ENCODE results near the gene LTBP4.
"Not testable (repeated sequence)": the region's sequence is repeated elsewhere in the genome, so short reads cannot be mapped to it uniquely, and the experiment has no call there.

Gene LTBP4

DNA sequence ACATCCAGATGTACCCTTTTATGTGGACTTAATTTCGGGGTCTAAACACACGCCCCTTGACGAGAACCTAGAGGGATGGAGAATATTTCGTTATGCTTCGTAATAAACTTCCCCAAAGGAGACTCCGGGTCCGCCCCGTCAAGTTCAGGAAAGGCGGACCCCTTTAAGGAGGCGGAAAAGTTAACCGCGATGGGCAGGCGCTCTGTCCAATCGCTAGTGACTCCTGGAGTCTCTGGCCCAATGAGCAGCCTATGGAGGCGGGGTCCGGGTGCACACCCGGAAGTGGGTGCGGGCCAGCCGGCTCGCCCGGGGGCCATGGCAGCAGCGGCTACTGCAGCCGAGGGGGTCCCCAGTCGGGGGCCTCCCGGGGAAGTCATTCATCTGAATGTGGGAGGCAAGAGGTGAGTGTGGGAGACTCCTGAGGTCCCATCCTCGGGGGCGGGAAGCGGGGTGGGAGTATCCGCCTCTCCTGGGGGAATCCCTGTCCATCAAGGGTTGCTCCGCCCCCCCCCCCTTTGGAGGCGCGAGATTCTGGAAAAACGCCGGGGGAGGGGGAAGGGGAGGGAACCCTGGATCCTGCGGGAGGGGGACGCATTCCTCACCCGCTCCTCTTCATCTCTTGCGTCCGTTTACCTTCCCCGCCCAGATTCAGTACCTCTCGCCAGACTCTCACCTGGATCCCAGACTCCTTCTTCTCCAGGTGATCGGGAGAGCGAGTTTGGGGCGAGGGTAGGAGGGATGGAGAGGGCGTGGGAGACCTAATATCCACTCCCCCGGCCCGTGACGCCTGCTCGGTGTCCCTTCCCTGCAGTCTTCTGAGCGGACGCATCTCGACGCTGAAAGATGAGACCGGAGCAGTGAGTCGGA lies 24.4 kb upstream of the LTBP4 start, which contains the start of gene SHKBP1:
SHKBP1 (plus strand) TSS at position 289 of the 867 bp plus-strand sequence; CDS start at position 316, 27 bp downstream.
- DNase-seq (ENCODE audit: low read depth in 2 of 2), result peak; percentile 87 to 88

GRCh38 chr19:40578442-40578908 lies 22.7 kb upstream of the LTBP4 start:
- DNase-seq (ENCODE audit: low read depth in 2 of 2), result no peak

DNA sequence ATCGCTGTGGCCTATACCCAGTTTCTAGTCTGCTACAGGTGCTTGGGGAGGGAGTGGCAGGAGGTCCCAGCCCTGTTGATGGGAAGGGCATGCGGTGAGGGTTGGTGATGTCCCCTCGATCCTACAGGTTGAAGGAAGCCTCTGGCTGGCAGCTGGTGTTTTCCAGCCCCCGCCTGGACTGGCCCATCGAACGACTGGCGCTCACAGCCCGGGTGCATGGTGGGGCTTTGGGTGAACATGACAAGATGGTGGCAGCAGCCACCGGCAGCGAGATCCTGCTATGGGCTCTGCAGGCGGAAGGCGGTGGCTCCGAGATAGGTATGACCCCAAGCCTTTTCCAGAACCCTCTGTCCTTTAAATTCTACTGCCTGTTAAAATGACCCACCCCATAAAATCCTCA lies 20.6 kb upstream of the LTBP4 start:
- no peak for DNase-seq (ENCODE audit: low read depth in 2 of 2)

DNA sequence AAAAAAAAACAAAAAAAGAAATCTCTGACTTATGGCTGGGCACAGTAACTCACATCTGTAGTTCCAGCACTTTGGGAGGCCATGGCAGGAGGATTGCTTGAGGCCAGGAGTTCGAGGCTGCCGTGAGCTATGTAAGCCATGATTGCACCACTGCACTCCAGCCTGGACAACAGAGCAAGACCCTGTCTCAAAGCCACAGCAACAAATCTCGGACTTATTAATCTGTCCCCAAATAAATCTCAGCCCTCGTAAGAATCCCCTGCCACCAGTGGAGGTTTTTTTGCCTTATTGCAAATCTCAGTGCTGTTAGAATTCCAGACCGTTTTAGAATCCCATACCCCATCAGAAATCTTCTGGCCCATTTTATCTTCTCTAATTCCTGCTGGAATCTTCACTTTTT lies 19.6 kb upstream of the LTBP4 start:
- DNase-seq (ENCODE audit: low read depth in 2 of 2), result no peak

DNA sequence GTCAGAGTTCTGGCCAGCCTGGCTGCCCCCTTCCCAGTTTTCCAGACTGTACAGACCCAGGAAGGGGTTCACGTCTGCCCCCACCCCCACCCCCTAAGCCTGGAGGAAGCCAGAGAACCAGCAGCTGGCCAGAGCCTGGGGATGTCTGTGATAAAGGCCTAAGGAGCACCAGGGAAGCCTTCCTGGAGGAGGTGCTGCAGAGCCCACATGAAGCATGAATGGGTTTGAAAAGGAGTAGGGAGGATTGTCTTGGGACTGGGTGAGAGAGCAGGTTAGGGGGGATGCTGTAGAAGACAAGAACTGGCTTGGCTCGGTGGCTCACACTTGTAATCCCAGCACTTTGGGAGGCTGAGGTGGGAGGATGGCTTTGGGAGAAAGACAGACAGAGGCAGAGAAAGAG lies 18.7 kb upstream of the LTBP4 start:
- no peak for DNase-seq (ENCODE audit: low read depth in 2 of 2)

- DNase-seq (ENCODE audit: low read depth in 2 of 2), result no peak
Measured at GRCh38 chr19:40583283-40583682, 17.9 kb upstream of the LTBP4 start.

GRCh38 chr19:40584007-40584406 lies 17.2 kb upstream of the LTBP4 start:
- no peak for DNase-seq (ENCODE audit: low read depth in 2 of 2)

- no peak for DNase-seq (ENCODE audit: low read depth in 2 of 2)
Measured at GRCh38 chr19:40585241-40585981, 15.8 kb upstream of the LTBP4 start.

DNA sequence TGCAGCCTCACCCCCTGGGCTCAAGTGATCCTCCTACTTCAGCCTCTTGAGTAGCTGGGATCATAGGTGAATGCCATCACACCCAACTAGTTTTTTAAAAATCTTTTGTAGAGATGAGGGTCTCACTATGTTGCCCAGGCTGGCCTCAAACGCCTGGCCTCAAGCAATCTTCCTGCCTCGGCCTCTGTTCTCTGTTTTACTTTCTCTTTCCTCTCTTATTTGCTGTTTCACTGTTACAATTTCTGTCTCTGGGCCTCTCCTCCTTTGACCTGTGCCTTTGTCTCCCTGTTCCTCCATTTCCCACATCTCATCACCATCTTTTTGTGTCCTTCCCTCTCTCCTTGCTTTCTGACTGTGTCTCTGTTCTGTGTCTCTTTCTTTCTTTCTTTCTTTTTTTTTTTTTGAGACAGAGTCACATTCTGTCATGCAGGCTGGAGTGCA lies 15.2 kb upstream of the LTBP4 start:
- DNase-seq (ENCODE audit: low read depth in 2 of 2), result no peak

DNA sequence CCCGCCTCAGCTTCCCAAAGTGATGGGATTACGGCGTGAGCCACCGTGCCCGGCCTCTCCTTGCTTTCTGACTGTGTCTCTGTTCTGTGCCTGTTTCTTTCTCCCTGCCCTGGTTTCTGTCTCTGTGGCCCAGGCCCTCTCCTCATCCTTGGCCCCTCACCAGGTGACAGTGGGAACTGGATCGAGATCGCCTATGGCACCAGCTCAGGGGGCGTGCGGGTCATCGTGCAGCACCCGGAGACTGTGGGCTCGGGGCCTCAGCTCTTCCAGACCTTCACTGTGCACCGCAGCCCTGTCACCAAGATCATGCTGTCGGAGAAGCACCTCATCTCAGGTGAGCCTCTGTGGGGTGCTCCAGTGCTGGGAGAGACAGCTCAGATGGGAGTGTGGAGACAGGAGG lies 14.6 kb upstream of the LTBP4 start:
- no peak for DNase-seq (ENCODE audit: low read depth in 2 of 2)

DNA sequence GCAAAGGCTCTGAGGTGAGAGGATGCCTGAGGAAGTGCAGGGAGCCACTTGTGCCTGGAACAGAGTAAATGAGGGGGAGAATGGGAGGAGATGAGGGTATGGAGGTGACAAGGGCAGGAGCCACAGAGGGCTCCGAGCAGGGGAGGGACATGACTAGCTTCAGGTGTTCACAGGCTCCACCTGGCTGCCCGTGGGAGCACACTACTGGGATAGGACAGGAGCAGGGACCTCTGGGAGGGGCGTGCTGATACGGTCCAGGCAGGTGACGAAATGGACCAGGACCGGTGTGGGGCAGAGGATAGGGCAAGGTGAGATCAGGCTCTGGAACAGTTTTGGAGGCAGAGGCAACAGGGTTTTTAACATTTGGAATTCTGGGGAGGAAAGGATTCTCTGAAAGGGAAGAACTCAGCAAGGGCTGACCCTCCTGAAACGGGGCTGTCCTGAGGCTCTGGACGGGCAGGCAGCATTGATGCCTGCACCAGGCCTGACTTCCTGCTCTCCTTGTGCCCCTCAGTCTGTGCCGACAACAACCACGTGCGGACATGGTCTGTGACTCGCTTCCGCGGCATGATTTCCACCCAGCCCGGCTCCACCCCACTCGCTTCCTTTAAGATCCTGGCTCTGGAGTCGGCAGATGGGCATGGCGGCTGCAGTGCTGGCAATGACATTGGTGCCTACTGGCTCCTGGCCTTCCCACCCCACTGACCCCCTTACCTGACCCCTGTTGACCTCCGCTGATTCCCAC lies 12.9 kb upstream of the LTBP4 start:
- DNase-seq (ENCODE audit: low read depth in 2 of 2), result no peak

DNA sequence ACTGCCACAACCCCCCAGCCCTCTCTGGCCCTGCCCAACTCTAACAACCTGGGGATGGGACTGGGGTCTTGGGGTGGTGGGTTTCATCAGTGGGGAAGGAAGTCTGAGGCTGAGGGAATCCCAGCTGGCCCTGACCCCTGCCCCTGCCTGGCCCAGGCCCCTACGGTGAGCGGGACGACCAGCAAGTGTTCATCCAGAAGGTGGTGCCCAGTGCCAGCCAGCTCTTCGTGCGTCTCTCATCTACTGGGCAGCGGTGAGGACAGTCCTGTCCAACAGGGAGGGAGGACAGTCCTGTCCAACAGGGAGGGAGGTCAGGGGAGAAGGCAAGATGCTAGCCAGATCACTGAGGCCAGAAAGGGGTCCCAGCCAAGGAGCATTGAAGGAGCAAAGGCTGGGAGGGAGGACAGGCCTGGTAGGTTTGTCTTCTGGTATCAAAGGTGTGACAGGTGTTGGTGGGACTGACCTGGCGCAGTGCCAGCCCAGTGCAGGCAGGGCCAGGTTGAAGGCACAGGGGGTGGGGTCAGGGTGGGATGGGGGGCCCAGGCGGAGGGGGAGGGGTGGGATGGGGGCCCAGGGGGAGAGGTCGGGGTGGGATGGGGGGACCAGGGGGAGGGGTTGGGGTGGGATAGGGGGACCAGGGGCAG lies 12.1 kb upstream of the LTBP4 start:
- DNase-seq (ENCODE audit: low read depth in 2 of 2), result no peak

GRCh38 chr19:40589591-40590429 lies 11.4 kb upstream of the LTBP4 start:
- DNase-seq (ENCODE audit: low read depth in 2 of 2), result no peak

- DNase-seq (ENCODE audit: low read depth in 2 of 2), result no peak
Measured at GRCh38 chr19:40590464-40591265, 10.5 kb upstream of the LTBP4 start.

DNA sequence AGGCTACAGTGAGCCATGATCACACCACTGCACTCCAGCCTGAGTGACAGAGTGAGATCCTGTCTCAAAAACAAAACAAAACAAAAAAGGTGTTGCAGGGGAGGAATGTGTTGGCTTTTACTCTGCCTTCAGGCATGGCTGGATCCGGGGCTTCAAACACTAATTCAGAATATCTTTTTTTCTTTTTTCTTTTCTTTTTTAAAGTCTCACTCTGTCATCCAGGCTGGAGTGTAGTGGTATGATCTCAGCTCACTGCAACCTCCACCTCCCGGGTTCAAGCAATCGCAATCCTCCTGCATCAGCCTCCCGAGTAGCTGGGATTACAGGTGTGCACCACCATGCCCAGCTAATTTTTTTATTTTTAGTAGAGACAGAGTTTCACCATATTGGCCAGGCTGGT lies 9.4 kb upstream of the LTBP4 start:
- DNase-seq (ENCODE audit: low read depth in 2 of 2), result not testable (repeated sequence)

DNA sequence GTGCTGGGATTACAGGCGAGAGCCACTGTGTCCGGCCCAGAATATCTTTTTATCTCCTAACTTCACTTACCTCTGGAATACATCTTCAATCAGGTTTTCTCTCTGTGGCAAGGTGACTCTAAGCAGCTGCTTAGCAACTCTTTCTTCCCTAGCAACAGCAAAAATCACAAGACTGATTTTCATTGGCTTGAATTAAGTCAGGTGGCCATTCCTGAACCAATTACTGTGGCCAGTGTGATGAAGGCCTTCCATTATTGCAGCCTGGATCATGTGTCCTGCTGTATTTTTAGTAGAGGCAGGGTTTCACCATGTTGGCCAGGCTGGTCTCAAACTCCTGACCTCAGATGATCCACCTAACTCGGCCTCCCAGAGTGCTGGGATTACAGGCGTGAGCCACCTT lies 9.0 kb upstream of the LTBP4 start:
- DNase-seq (ENCODE audit: low read depth in 2 of 2), result no peak

GRCh38 chr19:40594255-40594654 lies 6.9 kb upstream of the LTBP4 start:
- no peak for DNase-seq (ENCODE audit: low read depth in 2 of 2)

DNA sequence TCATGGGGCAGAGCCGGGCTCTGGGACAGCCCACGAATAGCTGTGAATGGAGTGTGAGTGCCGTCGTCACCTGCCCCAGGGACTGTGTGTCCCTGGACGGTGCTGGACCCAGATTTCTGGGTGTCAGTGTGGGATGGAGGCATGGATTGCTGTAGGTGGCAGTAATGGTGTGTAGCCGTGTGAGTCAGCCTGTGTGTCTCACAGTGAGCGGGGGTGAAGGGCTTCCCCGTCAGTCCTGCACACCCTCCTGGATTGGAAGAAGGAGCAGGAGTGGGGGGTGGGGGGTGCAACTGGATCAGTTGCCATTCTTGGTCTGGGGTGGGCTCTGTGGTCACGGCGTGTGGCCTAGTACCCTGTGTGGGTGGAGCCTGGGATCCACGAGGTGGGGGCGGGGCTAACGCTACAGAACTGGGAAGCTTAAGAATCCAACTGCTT lies 6.5 kb upstream of the LTBP4 start:
- DNase-seq (ENCODE audit: low read depth in 2 of 2), result no peak

- no peak for DNase-seq (ENCODE audit: low read depth in 2 of 2)
Measured at GRCh38 chr19:40596608-40597328, 4.4 kb upstream of the LTBP4 start.

All from fibroblast of skin of left biceps (primary cell).